B cell (primary cell): Measurements from ENCODE around the gene ALKBH3. TPM values are rescaled to one million over a fixed set of nuclear protein-coding genes. Genes with fewer than 3 reads are reported as not detected.

Experiments used
- ATAC-seq: fragments of 200-7000 bp; cut with Tn5 transposase; one replicate; pipeline ENCODE4 v1.10.0; 2021; ENCODE audit warnings: low read depth, mild to moderate bottlenecking, moderate number of reproducible peaks, moderate library complexity
- CTCF ChIA-PET: fragments of 350-600 bp; sonication (Branson Sonifier 250); formaldehyde crosslinking; loops from one replicate; lab custom pipeline; 2021; ENCODE audit warnings: antibody characterized with exemption, inconsistent platforms; lab: Charles Lee
- POLR2A ChIA-PET: fragments of 350-600 bp; sonication (Branson Sonifier 250); formaldehyde crosslinking; loops from one replicate; lab custom pipeline; 2021; ENCODE audit warnings: antibody characterized with exemption; lab: Charles Lee
- DNase-seq: peaks from one replicate; pipeline ENCODE4 v3.0.0; 2013
- H2AFZ ChIP-seq: 2 replicates; pipeline ENCODE4 v1.6.1; 2012; ENCODE audit warnings: mild to moderate bottlenecking, low read depth, low read length; ENCODE audit not compliant: insufficient read depth, poor library complexity, severe bottlenecking
- H3K27ac ChIP-seq, 2 donors: 1 replicate in 1 of 2; 2 replicates in 1 of 2; pipeline ENCODE4 v1.5.1; 2012 to 2013; ENCODE audit warnings: low read length in 2 of 2, mild to moderate bottlenecking in 2 of 2, moderate library complexity in 1 of 2
- H3K27me3 ChIP-seq, 4 experiments: fragments of 200-600 bp in 1 of 4; sonication (generic) in 1 of 4; replicated peaks in 1 of 4; 1 replicate in 2 of 4; 2 replicates in 2 of 4; pipeline versions ENCODE4 v1.6.1 to v1.7.0; 2013 to 2016; ENCODE audit warnings: low read length in 3 of 4, mild to moderate bottlenecking in 2 of 4, mixed read lengths in 1 of 4, moderate library complexity in 1 of 4; ENCODE audit not compliant: insufficient read depth in 4 of 4, control insufficient read depth in 3 of 4; ENCODE audit errors: control extremely low read depth in 1 of 4
- H3K36me3 ChIP-seq, 2 experiments: replicated peaks in 1 of 2; 1 replicate in 1 of 2; 2 replicates in 1 of 2; pipeline versions ENCODE4 v1.6.1 to v1.7.1; 2013; ENCODE audit warnings: low read length in 1 of 2; ENCODE audit not compliant: insufficient read depth in 2 of 2, control insufficient read depth in 1 of 2; ENCODE audit errors: control extremely low read depth in 1 of 2, extremely low read depth in 1 of 2
- H3K4me1 ChIP-seq, 2 donors: fragments of 200-600 bp in 1 of 2; sonication (generic) in 1 of 2; 1 replicate in 1 of 2; 2 replicates in 1 of 2; pipeline versions ENCODE4 v1.5.1 to v1.6.1; 2013 to 2017; ENCODE audit warnings: low read length in 2 of 2; ENCODE audit not compliant: control insufficient read depth in 2 of 2, insufficient read depth in 2 of 2
- H3K4me2 ChIP-seq: replicated peaks from 2 replicates; pipeline ENCODE3; 2012; ENCODE audit warnings: mild to moderate bottlenecking, low read depth, low read length; ENCODE audit not compliant: poor library complexity, severe bottlenecking
- H3K4me3 ChIP-seq, 5 experiments: fragments of 200-600 bp in 1 of 5; sonication (generic) in 1 of 5; 1 replicate in 3 of 5; 2 replicates in 2 of 5; pipeline versions ENCODE4 v1.5.1 to v1.7.0; 2011 to 2016; ENCODE audit warnings: low read length in 4 of 5, mild to moderate bottlenecking in 4 of 5, low read depth in 2 of 5, control low read depth in 1 of 5, moderate library complexity in 1 of 5; ENCODE audit not compliant: insufficient read depth in 1 of 5; ENCODE audit errors: control extremely low read depth in 1 of 5, extremely low read depth in 1 of 5
- H3K79me2 ChIP-seq: fragments of 200-600 bp; sonication (generic); one replicate; pipeline ENCODE4 v1.6.0; 2016; ENCODE audit warnings: low read length; ENCODE audit not compliant: control insufficient read depth, insufficient read depth
- H3K9ac ChIP-seq: fragments of 200-600 bp; sonication (generic); 2 replicates; pipeline ENCODE4 v1.6.1; 2017; ENCODE audit warnings: mild to moderate bottlenecking, low read length, moderate library complexity
- H3K9me3 ChIP-seq, 3 donors: one replicate each; pipeline versions ENCODE4 v1.6.1 to v1.7.1; 2013; ENCODE audit warnings: low read length in 2 of 3; ENCODE audit not compliant: control insufficient read depth in 2 of 3, insufficient read depth in 1 of 3; ENCODE audit errors: control extremely low read depth in 1 of 3
- H4K20me1 ChIP-seq: 2 replicates; pipeline ENCODE4 v1.6.0; 2012; ENCODE audit warnings: mild to moderate bottlenecking, low read length; ENCODE audit not compliant: insufficient read depth, control insufficient read depth, poor library complexity, severe bottlenecking
- H3K27ac Mint-ChIP-seq: one replicate; pipeline ENCODE4 v1.8.0; 2021; ENCODE audit warnings: mixed read lengths
- H3K27me3 Mint-ChIP-seq: one replicate; pipeline ENCODE4 v1.8.0; 2021; ENCODE audit warnings: mixed read lengths
- H3K4me1 Mint-ChIP-seq: one replicate; pipeline ENCODE4 v1.8.0; 2021; ENCODE audit warnings: mixed read lengths
- H3K4me3 Mint-ChIP-seq: one replicate; pipeline ENCODE4 v1.8.0; 2021; ENCODE audit warnings: mixed read lengths
- H3K9me3 Mint-ChIP-seq: one replicate; pipeline ENCODE4 v1.8.0; 2022; ENCODE audit warnings: mixed read lengths; ENCODE audit not compliant: insufficient read depth
- EZH2 ChIP-seq: IDR thresholded peaks from 2 replicates; pipeline ENCODE4 v1.6.1; 2012; ENCODE audit warnings: borderline replicate concordance, low read depth, mild to moderate bottlenecking, moderate library complexity, low read length; ENCODE audit not compliant: insufficient read depth, poor library complexity, severe bottlenecking
- WGBS: methylation state at CpG from one replicate; pipeline ENCODE4 v1.1.5; 2013; ENCODE audit warnings: missing lambda C conversion rate; ENCODE audit not compliant: insufficient coverage; 5-methylcytosine and 5-hydroxymethylcytosine counted together
- intact Hi-C: fragments of 100-400 bp; cut with micrococcal nuclease; formaldehyde crosslinking; loops from one replicate; pipeline ENCODE4 v1.10.0; 2022
- polyA plus RNA-seq: library from polyadenylated mRNA; depleted of rRNA; stranded (reverse); fragments of >200 nt; gene quantifications from 2 replicates; pipeline ENCODE4 v1.2.3, GENCODE V29; 2012
- total RNA-seq, 2 donors: library from RNA; stranded (reverse); fragments of 120-200 nt in 1 of 2; gene quantifications; 1 replicate in 1 of 2; 2 replicates in 1 of 2; pipeline versions ENCODE4 v1.2.3 to v1.2.4, GENCODE V29; 2013 to 2022
- TF ChIP-seq, protein P1 (sequence below): fragments of 200-600 bp; IDR thresholded peaks from one replicate; pipeline ENCODE4 v1.8.0; 2022; ENCODE audit warnings: antibody characterized with exemption, mild to moderate bottlenecking

The ALKBH3 gene
- total and polyA plus RNA-seq, 2 donors (not counting 1 experiment from before 2014, with no cell fraction given) = 22.3 to 26.7 TPM

DNA sequence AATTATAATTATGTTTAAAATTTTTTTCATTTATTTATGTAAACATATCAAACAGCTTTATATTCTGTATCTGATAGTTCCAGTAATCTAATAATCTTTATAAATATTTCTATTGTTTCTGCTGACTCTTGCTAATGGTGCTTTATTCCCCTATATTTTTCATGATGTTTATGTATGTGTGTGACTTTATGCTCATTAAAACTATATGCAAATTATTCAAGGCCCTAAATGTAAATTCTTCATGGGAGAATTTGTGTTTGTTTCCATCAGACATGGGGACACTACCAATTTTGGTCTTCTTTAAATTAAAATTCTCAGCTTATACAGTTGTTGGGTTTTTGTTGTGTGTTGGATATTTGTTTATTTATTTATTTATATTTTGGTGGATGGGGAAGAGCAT lies 13.7 kb upstream of the ALKBH3 start:
- intact Hi-C loops = no loop called here
- peaks cover 0 to 3% (median 0%) of the 10 kb centered on the region in 3 donors for H3K9me3 ChIP-seq
- ATAC-seq (no peak), DNase-seq (no peak)
- H3K27me3 ChIP-seq = peaks cover 0 to 24% (median 21%) of the 10 kb centered on the region in 4 experiments
- Mint-ChIP-seq H3K4me1 (peaks cover 7% of the 10 kb centered on the region), H3K27me3 (peaks cover 50% of the 10 kb centered on the region), H3K9me3 (peaks cover 2% of the 10 kb centered on the region), H3K27ac (no peak overlapping the region), H3K4me3 (no peak overlapping the region)
- peaks cover 4 to 6% of the 10 kb centered on the region in 2 donors for H3K4me1 ChIP-seq
- H2AFZ ChIP-seq = no peak overlapping the region
- no peak overlapping the region for H3K9ac ChIP-seq
- H3K79me2 ChIP-seq = no peaks in the 10 kb centered on the region
- ChIA-PET CTCF (interaction anchor here (2.0 kb wide), 1 partner anchor 15 kb away, joined by 6 read pairs; the partner anchor contains the start of gene ALKBH3), POLR2A (no interaction called here)
- TF ChIP-seq, protein P1, sequence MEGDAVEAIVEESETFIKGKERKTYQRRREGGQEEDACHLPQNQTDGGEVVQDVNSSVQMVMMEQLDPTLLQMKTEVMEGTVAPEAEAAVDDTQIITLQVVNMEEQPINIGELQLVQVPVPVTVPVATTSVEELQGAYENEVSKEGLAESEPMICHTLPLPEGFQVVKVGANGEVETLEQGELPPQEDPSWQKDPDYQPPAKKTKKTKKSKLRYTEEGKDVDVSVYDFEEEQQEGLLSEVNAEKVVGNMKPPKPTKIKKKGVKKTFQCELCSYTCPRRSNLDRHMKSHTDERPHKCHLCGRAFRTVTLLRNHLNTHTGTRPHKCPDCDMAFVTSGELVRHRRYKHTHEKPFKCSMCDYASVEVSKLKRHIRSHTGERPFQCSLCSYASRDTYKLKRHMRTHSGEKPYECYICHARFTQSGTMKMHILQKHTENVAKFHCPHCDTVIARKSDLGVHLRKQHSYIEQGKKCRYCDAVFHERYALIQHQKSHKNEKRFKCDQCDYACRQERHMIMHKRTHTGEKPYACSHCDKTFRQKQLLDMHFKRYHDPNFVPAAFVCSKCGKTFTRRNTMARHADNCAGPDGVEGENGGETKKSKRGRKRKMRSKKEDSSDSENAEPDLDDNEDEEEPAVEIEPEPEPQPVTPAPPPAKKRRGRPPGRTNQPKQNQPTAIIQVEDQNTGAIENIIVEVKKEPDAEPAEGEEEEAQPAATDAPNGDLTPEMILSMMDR = no peak
- no peak for TF ChIP-seq EZH2
- H3K27ac ChIP-seq = no peak overlapping the region
- H4K20me1 ChIP-seq = no peaks in the 10 kb centered on the region
- no peak overlapping the region for H3K4me2 ChIP-seq
- H3K4me3 ChIP-seq = no peak overlapping the region
- no peaks in the 10 kb centered on the region for H3K36me3 ChIP-seq

DNA sequence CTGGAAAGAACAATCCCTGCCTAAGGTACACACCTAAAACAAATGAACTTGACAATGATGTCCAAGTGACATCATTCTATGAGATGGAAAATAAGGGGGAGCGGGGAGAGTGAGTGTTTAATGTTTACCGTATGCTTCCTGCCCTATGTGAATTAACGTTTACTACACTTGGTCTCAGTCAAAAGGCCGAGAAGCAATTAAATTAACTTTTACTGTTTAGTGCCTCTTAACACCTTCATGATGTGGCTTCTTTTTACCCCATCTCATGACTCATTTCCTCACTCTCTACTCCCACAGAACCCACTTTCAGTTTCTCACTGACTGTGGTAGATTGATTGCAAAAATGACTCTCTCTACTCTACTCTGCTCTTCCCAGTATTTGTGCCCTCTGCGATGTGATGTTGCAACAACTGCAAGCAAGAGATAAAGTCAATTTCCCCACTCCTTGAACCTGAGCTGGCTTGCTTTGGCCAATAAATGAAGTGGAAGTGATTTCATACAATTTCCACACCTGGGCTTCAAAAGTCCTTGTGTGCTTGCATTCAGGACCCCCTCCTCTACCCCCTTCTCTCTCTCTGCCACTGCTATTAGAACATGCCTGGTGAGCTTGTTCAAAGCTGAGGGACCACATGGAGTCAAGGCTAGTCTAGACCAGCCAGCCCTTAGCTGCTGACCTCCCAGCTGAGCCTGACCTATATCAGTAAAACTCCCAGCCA lies 11.6 kb upstream of the ALKBH3 start:
- no peak for TF ChIP-seq EZH2
- TF ChIP-seq, protein P1 = no peak
- H3K27ac ChIP-seq = no peak overlapping the region
- WGBS = 0% methylated on average over 1 of the region's 5 CpGs
- no peaks in the 10 kb centered on the region for H3K36me3 ChIP-seq
- Mint-ChIP-seq H3K9me3 (peaks cover 2% of the 10 kb centered on the region), H3K4me3 (no peak overlapping the region), H3K27me3 (peaks cover 68% of the 10 kb centered on the region), H3K27ac (no peak overlapping the region), H3K4me1 (peaks cover 7% of the 10 kb centered on the region)
- H3K4me3 ChIP-seq = no peak overlapping the region
- no peak for ATAC-seq
- CTCF ChIA-PET = no interaction called here
- no peak for DNase-seq
- POLR2A ChIA-PET = no interaction called here
- no peaks in the 10 kb centered on the region for H3K79me2 ChIP-seq
- peaks cover 0 to 4% (median 3%) of the 10 kb centered on the region in 3 donors for H3K9me3 ChIP-seq
- H3K4me1 ChIP-seq = peaks cover 4 to 6% of the 10 kb centered on the region in 2 donors
- intact Hi-C loops = no loop called here
- no peak overlapping the region for H3K4me2 ChIP-seq
- H2AFZ ChIP-seq = no peak overlapping the region
- no peaks in the 10 kb centered on the region for H4K20me1 ChIP-seq
- H3K27me3 ChIP-seq = peaks cover 0 to 34% (median 22%) of the 10 kb centered on the region in 4 experiments
- no peak overlapping the region for H3K9ac ChIP-seq
